ENCODE results near the gene SMCHD1.
A peak's percentile ranks its signal among the peaks of the same experiment; 100 is the strongest.
"Not testable (repeated sequence)": the region's sequence is repeated elsewhere in the genome, so short reads cannot be mapped to it uniquely, and the experiment has no call there.

The SMCHD1 gene

DNA sequence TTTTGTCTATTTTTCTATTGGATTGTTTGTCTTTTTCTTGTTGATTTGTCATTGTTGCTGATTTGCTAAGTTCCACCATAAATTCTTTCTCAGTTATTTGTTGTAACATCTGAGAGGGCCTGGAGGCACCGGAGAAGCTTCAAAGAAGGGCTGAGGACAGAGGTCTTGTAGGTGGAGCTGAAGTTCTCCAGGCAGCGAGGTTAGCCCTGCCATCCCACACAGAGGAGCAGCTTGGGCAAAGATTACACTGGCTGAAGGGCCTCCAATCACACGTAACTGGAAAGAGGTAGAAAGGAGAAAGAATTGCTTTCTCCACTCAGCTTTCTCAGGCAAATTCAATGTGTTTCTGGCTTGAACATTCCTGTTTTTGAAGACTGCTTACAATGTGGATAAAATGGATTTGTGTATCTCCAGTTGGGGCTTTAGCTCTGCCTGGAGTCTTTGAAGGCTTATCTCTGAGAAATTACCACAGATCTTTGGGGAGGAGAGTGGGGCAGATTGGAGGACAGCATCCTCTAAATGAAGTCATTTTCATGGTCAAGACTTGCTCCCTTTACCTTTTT is 170.2 kb downstream of the SMCHD1 start:
- Mint-ChIP-seq H3K9me3 (peaks cover 3% of the 10 kb centered on the region), H3K27ac (no peak overlapping the region), H3K36me3 (ENCODE audit: low read depth) (no peaks in the 10 kb centered on the region), H3K4me3 (no peak overlapping the region), H3K27me3 (ENCODE audit: low read depth) (peaks cover 3% of the 10 kb centered on the region), H3K4me1 (ENCODE audit: low read depth) (no peaks in the 10 kb centered on the region)

DNA sequence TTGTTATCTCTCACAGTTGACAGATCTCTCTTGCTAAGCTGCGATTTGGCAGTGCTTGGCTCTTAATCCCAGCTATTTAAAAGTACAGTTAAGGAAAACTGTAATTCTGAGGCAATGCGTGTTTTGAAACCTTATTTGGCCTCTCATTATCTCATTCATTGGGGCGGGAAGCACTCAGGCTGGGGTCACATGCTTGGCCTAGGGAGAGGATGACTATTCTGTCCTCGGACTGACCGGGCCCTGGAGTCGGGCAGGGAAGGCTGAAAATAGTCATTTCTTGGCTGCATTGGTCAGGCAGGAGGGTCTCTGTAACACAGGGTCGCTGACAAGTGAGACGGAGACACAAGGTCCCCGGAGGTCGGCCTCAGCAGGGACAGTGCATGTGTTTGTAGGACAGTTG is 171.1 kb downstream of the SMCHD1 start:
- no peak overlapping the region for H3K4me3 Mint-ChIP-seq
- peaks cover 8% of the 10 kb centered on the region for H3K27me3 Mint-ChIP-seq (ENCODE audit: low read depth)
- H3K9me3 Mint-ChIP-seq, result peaks cover 3% of the 10 kb centered on the region
- no peak overlapping the region for H3K27ac Mint-ChIP-seq
- no peaks in the 10 kb centered on the region for H3K36me3 Mint-ChIP-seq (ENCODE audit: low read depth)
- no peaks in the 10 kb centered on the region for H3K4me1 Mint-ChIP-seq (ENCODE audit: low read depth)

DNA sequence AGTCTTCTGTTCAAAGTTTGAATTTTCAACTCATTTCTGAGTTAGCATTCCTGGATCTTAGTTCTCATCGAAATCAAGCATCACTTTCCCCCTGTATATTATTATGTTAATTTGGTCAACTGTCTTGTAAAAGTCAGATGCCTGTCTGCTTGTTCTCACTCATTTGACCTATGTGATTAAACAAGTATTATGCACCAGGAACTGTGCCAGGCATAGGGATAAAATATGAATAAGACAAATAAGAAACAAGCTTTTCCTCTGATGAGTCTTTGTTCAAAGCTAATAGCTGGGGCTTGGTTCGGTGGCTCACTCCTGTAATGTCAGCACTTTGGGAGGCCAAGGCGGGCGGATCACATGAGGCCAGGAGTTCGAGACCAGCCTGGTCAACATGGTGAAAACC is 171.5 kb downstream of the SMCHD1 start:
- Mint-ChIP-seq H3K4me3 (no peak overlapping the region), H3K27me3 (ENCODE audit: low read depth) (peaks cover 8% of the 10 kb centered on the region), H3K36me3 (ENCODE audit: low read depth) (no peaks in the 10 kb centered on the region), H3K27ac (no peak overlapping the region), H3K4me1 (ENCODE audit: low read depth) (no peaks in the 10 kb centered on the region), H3K9me3 (peaks cover 3% of the 10 kb centered on the region)

DNA sequence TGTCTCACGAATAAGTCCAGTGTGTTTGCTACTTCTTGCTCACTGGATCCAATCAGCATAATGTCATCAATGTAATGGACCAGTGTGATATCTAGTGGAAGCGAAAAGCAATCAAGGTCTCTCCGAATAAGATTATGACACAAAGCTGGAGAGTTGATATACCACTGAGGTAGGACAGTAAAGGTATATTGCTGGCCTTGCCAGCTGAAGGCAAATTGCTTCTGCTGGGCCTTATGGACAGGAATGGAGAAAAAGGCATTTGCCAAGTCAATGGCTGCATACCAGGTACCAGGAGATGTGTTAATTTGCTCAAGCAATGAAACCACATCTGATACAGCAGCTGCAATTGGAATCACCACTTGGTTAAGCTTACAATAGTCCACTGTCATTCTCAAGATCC is 180.6 kb downstream of the SMCHD1 start:
- H3K27ac Mint-ChIP-seq; H3K27me3 Mint-ChIP-seq (ENCODE audit: low read depth); H3K36me3 Mint-ChIP-seq (ENCODE audit: low read depth); H3K4me3 Mint-ChIP-seq; H3K4me1 Mint-ChIP-seq (ENCODE audit: low read depth): not testable (repeated sequence)
- H3K9me3 Mint-ChIP-seq, result peaks cover 16% of the 10 kb centered on the region

DNA sequence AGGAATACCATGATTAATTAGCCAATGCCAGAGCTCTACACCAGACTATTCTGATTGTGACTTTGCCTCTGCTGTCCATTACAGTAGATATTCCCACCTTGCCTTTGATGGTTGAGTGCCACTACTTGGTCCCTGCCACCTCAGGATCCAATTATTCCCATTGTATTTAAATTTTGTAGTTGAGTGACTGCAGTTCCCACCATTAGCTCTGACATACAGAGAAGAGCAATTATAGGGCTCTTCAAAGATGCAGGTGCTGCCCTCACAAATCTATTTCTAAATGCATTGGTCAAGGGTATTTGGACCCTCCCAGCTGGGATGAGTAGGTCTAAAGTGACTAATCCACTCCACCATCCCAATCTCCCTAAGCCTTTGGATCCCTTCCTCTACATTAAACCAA is 181.8 kb downstream of the SMCHD1 start:
- peaks cover 16% of the 10 kb centered on the region for H3K9me3 Mint-ChIP-seq
- not testable (repeated sequence) for H3K4me1 Mint-ChIP-seq (ENCODE audit: low read depth); H3K27ac Mint-ChIP-seq; H3K27me3 Mint-ChIP-seq (ENCODE audit: low read depth); H3K4me3 Mint-ChIP-seq; H3K36me3 Mint-ChIP-seq (ENCODE audit: low read depth)

DNA sequence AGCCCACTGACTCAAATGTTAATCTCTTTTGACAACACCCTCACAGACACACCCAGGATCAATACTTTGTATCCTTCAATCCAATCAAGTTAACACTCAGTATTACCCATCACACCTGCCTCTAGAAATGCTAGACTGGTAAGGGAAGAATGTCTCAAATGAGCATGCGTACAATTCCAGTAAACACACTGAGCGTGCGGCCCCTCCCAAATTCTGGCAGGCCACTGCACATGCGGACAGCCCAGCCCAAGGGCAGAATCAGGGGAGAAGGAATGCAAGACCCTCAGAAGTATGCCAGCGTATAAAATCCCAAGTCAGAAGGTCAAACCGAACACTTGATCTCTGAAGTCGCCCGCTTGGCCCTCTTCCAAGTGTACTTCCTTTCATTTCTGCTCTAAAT is 183.7 kb downstream of the SMCHD1 start:
- no peak overlapping the region for H3K4me3 Mint-ChIP-seq
- H3K4me1 Mint-ChIP-seq (ENCODE audit: low read depth), result peaks cover 1% of the 10 kb centered on the region
- peaks cover 22% of the 10 kb centered on the region for H3K27me3 Mint-ChIP-seq (ENCODE audit: low read depth)
- no peaks in the 10 kb centered on the region for H3K36me3 Mint-ChIP-seq (ENCODE audit: low read depth)
- no peak overlapping the region for H3K27ac Mint-ChIP-seq
- peaks cover 16% of the 10 kb centered on the region for H3K9me3 Mint-ChIP-seq

DNA sequence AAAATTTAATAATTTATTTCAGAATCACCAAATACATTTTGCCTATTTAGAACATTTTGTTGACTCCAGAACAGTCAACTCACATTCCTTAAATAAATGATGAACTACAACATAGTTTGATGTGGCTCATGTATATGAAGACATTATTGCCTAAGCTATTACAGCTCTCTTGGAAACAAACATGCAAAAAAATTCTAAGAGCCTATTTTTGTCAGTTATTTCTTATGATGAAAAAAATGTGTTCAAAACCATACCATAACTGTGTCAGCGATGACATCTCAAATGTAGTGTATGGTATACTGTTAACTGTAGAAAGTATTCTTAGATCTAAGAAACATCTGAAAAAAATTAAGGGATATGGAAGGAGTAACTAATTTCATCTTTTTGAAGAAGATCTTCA is 185.0 kb downstream of the SMCHD1 start:
- Mint-ChIP-seq H3K27ac (no peak overlapping the region), H3K4me3 (no peak overlapping the region), H3K27me3 (ENCODE audit: low read depth) (peaks cover 32% of the 10 kb centered on the region), H3K4me1 (ENCODE audit: low read depth) (peaks cover 1% of the 10 kb centered on the region), H3K9me3 (peaks cover 16% of the 10 kb centered on the region), H3K36me3 (ENCODE audit: low read depth) (no peaks in the 10 kb centered on the region)

DNA sequence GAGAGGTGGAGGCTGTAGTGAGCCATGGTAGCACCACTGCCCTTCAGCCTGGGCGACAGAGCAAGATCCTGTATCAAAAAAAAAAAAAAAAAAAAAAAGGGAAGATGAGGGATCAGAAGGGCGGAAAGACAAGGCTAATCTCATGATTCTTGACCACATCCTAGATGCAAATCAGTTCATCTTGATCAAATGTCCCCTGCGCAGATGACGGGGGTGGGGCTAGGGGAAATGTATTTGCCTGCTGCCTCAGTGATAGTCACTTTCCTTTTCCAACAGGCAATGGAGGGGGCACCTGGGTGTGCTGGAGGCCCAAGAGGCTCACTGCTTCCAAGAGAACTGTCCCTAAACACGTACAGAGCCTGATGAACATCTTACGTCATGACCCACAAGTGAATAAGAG is 187.6 kb downstream of the SMCHD1 start:
- peaks cover 5% of the 10 kb centered on the region for H3K9me3 Mint-ChIP-seq
- no peaks in the 10 kb centered on the region for H3K36me3 Mint-ChIP-seq (ENCODE audit: low read depth)
- no peak overlapping the region for H3K4me3 Mint-ChIP-seq
- peaks cover 11% of the 10 kb centered on the region for H3K4me1 Mint-ChIP-seq (ENCODE audit: low read depth)
- H3K27me3 Mint-ChIP-seq (ENCODE audit: low read depth), result peaks cover 46% of the 10 kb centered on the region
- H3K27ac Mint-ChIP-seq, result no peak overlapping the region

DNA sequence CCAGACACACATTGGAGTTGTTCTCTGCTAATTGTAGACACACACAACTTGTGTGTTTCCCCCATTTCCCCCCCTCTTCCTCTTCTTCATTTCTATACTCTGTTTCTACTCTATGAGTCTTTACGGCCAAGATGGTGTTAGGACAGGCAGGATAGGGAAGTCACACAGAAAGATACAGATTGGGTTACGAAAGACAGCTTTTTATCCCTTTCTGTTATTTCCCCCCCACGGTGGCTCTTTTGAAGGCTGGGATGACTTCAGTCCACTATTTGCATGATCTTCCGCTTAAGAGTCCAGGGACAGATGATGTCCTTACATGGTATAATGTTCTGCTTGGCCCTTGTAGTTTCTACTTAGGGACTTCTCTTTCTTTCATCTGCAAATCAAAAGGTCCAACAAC is 189.6 kb downstream of the SMCHD1 start:
- Mint-ChIP-seq H3K36me3 (ENCODE audit: low read depth) (peaks cover 4% of the 10 kb centered on the region), H3K27me3 (ENCODE audit: low read depth) (peaks cover 61% of the 10 kb centered on the region), H3K9me3 (no peaks in the 10 kb centered on the region), H3K4me3 (no peak overlapping the region), H3K4me1 (ENCODE audit: low read depth) (peaks cover 17% of the 10 kb centered on the region), H3K27ac (no peak overlapping the region)

DNA sequence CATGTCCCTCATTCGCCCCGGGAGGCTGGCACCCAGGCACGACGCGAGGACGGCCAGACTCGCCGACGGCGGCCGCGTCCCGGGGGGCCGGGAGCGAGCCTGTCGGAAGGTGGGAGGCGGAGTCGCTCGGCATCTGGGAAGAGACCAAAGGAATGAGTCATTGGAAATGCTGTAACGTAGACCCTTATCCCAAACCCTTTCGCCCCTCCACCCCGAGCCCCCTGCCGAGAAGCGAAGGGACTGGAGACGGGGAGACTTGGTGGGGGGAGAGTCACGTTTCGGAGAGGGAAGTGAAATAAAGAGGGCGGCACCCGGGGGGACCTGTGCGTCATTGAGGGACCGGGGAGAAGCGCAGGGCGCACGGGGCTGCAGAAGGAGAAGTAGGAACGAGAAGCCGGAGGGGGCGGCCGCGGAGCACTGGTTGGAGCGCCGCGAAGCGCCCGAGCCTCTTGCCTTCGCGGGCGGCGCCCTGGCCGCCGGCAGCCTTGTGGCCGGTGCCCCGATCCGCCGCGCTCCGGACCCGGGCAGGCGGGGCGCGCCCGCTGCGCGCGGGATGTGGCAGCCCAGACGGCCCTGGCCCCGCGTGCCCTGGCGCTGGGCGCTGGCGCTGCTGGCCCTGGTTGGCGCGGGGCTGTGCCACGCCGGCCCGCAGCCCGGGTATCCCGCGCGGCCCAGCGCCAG is 191.2 kb downstream of the SMCHD1 start, which contains the start of gene EMILIN2:
Gene EMILIN2, plus strand, starts transcription at position 371 of the 681 bp plus-strand sequence. Its CDS starts 183 bp downstream, at position 554.
- peaks cover 4% of the 10 kb centered on the region for H3K36me3 Mint-ChIP-seq (ENCODE audit: low read depth)
- peak within 1 kb of the TSS; percentile 90 for H3K4me3 Mint-ChIP-seq
- H3K9me3 Mint-ChIP-seq, result no peaks in the 10 kb centered on the region
- peaks cover 20% of the 10 kb centered on the region for H3K4me1 Mint-ChIP-seq (ENCODE audit: low read depth)
- H3K27ac Mint-ChIP-seq, result peak within 1 kb of the TSS; percentile 50
- H3K27me3 Mint-ChIP-seq (ENCODE audit: low read depth), result peaks cover 57% of the 10 kb centered on the region

DNA sequence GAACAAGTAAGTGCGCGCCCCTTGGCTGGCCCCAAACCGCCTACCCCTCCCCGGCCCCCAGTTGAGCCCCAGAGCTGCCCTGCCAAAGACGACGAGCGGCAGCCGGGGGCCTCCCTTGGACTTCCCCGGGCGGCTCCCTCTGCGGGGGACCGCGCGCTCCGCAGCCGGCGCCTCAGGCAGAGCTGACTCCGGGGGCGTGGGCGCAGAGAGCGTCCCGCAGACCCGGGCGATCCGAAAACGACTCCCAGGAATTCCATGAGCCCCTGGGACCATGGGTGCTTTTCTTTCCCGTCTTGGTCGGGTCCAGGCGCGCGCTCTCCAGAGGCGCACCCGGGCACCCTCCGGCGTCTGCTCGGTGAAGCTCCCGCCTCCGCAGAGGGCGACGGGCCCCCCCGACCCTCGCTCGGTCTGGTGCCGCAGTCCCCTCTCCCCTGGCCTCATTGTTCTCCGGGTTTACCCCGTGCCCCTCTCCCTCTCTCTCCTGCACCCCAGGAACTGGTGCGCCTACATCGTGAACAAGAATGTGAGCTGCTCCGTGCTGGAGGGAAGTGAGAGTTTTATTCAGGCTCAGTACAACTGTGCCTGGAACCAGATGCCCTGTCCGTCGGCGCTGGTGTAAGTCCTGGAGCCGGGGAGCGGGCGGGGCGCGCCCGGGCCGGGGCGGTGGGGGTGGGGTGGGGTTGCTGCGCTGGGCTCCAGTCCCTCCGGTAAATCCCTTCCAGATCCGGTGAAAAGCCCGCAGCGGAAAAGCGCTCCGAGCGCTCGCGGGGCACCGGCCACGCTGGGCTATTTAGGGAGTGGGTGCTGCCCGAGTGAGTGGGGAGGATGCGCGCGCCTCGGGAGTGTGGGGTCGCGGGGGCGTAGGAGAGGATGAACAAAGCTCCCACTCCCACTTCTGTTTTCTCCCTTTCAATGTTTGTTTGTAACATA is 192.1 kb downstream of the SMCHD1 start:
- Mint-ChIP-seq H3K27me3 (ENCODE audit: low read depth) (peaks cover 55% of the 10 kb centered on the region), H3K9me3 (no peaks in the 10 kb centered on the region), H3K27ac (peak overlapping the region; percentile 50), H3K4me3 (peak overlapping the region; percentile 86), H3K36me3 (ENCODE audit: low read depth) (peaks cover 4% of the 10 kb centered on the region), H3K4me1 (ENCODE audit: low read depth) (peaks cover 20% of the 10 kb centered on the region)

DNA sequence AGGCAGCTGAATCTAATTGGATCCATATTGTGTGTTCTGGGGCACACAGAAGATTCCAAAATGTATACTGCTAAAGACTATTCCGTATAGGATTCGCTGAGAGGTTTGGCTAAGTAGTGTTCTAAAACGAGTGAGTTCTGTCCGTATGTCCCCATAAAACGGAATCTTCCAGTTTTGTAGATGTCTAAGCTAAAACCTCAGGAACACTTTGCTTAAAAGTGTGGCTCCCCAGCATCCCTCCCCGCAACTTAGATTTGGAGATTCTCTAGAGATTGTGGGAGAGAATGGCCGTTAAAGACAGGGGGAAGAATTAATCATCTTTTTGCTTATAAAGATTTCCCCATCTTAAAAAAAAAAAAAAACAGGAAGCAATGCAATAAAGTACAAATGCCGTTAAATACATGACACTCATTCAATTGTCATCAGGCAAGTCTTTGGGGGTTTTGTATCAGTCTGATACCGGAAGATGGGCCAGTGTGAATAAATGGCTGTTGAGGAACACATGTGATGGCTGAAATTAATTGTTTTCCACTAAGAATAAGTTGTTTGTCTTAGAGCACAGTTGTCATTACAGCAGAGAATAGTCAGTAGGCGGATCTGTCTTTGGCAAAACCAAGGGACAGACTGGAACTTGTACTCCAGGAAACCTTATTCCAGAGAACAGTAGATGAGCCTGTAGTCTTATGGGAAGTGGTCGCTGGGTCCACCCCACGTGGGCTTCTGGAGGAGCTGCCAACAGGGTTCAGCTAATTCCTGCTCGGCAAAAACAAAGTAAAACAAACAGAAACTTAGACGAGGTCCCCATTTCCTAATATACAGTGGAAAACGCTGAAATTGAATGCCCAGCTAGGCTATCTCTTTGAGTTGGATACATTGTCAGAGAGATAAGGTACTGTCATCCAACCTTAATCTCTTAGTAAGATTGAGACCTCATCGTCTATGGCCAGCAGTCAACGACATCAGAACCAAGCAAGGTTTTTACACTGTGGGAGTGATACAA is 193.0 kb downstream of the SMCHD1 start:
- Mint-ChIP-seq H3K27ac (no peak overlapping the region), H3K4me1 (ENCODE audit: low read depth) (peaks cover 18% of the 10 kb centered on the region), H3K27me3 (ENCODE audit: low read depth) (peaks cover 46% of the 10 kb centered on the region), H3K9me3 (no peaks in the 10 kb centered on the region), H3K36me3 (ENCODE audit: low read depth) (peaks cover 4% of the 10 kb centered on the region), H3K4me3 (peak overlapping the region; percentile 86)

DNA sequence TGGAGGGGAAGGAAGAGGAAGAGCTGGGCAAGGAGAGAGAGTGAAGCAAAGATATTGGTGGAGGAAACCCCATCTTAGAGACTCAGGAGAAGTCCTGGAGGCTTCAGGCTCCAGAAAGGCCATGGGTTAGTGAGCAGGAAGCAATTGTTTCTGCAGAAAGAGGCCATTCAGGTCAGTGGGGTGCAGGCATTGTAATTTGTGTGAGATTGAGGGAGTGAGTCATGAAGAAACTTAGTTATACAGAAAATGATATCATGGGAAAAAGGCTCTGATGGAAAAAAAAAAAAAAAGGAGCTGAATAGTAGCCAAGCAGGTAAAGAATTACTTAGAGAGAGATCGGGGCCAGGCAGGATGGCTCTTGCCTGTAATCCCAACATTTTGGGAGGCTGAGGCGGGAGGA is 195.3 kb downstream of the SMCHD1 start:
- peaks cover 18% of the 10 kb centered on the region for H3K4me1 Mint-ChIP-seq (ENCODE audit: low read depth)
- no peak overlapping the region for H3K4me3 Mint-ChIP-seq
- peaks cover 4% of the 10 kb centered on the region for H3K36me3 Mint-ChIP-seq (ENCODE audit: low read depth)
- no peaks in the 10 kb centered on the region for H3K9me3 Mint-ChIP-seq
- no peak overlapping the region for H3K27ac Mint-ChIP-seq
- H3K27me3 Mint-ChIP-seq (ENCODE audit: low read depth), result peaks cover 28% of the 10 kb centered on the region

DNA sequence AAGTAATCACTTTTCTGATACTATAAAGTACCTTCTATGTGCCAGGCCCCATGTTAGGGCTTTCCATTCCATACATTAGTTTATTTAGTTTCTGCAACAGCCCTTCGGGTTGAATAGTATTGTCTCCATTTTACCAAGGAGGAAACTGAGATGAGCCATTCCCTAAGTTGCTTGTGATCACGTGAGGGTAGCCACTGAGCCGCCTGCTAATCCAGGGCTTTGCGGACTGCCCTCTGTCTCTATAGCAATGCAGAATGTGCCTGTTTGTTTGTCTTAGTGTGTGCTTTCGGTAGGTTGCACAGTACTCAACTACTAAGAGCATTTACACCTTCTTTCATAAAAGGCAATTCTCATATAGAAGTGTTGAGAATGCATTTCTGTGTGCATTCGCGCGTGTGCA is 196.2 kb downstream of the SMCHD1 start:
- no peaks in the 10 kb centered on the region for H3K9me3 Mint-ChIP-seq
- peaks cover 4% of the 10 kb centered on the region for H3K36me3 Mint-ChIP-seq (ENCODE audit: low read depth)
- H3K27ac Mint-ChIP-seq, result no peak overlapping the region
- peaks cover 17% of the 10 kb centered on the region for H3K4me1 Mint-ChIP-seq (ENCODE audit: low read depth)
- H3K4me3 Mint-ChIP-seq, result no peak overlapping the region
- H3K27me3 Mint-ChIP-seq (ENCODE audit: low read depth), result peaks cover 27% of the 10 kb centered on the region
